C1 segment of cervical spinal cord (tissue), 14 donors: ENCODE results near the gene DNAJC5.

Source experiments
- DNase-seq, 14 donors: peaks; one replicate each; lab custom pipeline; 2025; lab: John Stamatoyannopoulos, UW

The DNAJC5 gene

DNA sequence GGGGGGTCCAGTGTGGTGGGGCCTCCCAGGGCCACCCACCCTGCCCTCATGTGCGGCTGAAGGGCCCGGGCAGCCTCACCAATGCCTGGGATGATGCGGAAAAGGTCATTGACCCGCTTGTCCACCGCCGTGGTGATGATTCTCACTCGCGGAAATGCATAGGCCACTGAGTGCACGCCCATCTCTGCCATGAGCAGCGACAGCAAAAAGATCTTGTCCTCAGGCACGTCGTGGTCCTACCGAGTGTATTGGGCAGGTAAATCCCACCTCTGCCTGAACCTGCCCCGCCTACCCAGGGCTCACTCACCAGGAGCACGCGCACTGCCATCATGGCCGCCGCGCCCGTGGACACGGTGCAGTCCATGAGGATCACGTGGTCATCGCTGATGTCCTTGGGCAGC, 45.1 kb downstream of the DNAJC5 start:
- no peak for DNase-seq

DNA sequence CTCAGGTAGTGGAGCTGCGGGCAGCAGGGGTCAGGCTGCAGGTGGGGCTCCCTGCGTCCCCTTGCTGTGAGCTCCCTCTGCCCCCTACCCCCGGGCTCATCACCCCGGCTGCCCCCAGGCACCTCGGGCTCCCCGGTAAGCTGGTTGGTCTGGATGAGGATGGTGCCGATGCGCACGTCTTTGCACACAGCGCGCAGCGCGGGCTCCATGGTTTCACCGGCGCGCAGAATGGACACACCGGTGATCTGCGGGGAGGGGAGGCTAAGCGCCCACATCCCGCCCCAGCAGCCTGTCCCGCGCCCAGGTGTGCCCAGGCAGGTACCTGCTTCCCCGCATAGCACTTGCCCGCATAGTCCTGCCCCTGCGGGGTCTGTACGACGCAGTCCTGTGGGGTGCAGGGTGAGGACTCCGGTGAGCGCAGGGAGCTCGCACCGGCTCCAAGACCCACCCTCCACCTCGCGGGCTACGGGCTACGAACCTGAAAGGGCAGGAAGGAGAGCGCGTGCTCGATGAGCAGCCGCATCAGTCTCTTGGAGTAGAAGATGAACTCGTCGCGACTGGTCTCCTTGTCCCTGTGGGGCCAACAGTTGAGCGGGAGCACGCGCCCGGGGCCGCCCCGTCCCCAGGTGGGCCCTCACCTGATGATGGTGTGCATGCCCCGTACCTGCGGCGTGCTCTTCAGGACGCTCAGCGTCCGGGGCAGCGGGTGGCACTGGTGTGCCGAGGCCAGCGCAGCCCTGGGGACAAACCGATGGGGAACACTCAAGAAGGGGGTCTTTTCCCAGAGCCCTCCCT, 45.7 kb downstream of the DNAJC5 start:
- DNase-seq, result no peak

DNA sequence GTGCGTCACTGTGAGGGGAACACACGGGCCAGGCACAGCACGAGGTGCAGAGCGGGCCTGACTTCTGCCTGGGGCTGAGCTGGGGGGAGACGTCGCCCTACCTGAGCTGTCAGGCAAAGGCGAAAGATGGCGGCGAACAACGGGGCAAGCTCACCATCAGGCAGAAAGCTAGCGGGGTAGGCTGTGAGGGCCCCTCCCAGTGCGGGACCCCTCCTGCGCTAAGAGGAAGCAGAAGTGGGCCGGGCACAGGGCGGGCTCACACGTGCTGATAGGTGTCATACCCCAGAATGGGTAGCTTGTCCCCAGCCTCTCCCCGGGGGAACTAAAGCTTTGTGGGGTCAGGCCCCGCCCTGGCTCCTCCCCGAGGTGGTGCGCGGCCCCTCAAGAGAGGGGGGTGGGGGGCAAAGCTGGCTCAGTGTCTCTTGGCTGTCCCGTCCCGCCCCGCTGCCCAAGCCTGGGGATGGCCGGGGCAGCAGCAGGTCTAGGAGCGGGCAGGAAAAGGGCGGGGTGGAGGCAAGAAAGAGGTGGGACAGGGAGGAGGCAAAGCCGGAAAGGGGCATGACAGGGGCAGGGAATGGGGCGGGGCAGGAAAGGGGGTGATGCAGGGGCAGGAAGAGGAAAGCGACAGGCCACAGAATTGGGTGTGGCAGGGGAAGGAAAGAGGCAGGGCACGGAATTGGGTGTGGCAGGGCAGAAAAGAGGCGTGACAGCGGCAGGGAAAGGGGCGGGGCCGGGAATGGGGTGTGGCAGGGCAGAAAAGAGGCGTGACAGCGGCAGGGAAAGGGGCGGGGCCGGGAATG, 46.6 kb downstream of the DNAJC5 start:
- DNase-seq, result no peak

DNA sequence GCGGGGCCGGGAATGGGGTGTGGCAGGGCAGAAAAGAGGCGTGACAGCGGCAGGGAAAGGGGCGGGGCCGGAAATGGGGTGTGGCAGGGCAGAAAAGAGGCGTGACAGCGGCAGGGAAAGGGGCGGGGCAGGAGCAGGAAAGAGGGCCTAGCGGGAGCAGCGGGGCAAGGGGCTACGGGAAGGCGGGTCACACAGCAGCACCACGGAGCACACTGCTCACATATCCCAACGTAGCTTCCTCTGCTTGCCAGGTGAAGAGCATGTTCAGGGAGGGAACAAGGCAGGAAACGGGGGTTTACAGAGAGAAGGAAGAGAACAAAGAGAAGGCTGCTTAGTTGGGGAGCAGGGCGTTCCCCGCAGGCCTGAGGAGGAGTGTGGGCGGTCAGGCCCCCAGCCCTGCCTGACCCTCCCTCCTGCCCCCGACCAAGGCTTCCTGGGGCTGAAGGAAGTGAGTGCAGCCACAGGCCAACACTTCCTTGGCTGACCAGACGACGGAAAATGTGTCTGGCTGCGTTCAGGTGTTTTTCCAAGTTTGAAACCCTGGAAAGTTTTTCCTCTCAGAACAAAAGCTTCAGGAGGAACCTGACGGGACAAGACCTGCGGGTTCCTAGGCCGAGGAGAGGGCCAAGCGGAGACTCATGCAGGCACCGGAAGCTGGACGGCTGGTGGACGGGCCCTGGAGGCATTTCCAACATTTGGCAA, 47.5 kb downstream of the DNAJC5 start:
- no peak for DNase-seq

DNA sequence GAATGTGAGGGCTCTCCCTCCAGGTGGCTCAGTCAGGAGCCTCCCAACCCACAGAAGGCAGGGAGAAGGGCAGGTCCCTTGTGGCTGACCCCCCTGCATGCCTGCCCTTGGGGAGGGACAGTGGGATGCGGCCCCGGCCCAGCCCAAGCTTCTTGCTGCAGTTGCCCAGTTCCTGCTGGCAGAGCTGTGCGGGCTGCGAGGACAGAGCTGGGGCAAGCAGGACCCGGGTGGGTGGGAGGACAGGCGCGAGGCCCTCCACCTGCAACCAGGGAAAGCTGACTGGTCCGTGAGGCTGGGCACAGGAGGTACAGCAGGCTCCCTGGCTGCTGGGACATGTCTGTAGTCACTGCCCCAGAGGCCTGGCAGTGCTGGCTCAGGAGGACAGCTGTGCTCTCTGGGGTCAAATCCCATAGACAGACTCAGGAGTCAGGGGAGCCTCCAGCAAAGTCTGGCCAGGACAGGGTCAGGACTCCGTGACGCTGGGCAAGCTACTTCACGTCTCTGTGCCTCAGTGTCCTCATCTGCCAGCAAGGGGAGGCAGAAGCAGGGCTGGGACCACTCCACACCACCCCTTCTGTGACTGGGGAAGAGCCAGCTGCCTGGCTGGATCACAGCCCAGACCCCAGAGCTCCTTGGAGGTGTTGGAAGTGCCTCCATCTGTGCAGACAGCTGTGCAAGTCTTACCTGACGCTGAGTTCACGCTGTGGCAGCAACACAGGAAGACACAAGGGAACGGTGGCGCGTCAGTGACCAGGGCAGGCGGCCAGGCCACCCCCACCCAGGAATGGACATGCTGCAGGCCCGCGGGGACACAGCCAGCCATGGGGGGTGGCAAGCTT, 48.3 kb downstream of the DNAJC5 start:
- no peak for DNase-seq

DNA sequence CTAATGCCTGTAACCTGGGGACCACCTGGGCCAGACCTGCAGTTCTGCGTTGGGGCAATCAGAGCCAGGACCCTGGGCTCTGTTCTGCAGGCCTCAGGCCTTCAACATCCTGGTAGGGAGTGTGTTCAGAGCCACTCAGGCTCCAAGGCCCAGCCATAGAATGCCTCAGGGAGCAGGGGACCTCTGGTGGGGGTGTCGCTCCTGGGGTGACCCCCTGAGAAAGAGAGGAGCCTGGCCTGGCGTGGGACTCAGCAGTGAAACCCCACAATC, 48.8 kb downstream of the DNAJC5 start:
- no peak for DNase-seq

DNA sequence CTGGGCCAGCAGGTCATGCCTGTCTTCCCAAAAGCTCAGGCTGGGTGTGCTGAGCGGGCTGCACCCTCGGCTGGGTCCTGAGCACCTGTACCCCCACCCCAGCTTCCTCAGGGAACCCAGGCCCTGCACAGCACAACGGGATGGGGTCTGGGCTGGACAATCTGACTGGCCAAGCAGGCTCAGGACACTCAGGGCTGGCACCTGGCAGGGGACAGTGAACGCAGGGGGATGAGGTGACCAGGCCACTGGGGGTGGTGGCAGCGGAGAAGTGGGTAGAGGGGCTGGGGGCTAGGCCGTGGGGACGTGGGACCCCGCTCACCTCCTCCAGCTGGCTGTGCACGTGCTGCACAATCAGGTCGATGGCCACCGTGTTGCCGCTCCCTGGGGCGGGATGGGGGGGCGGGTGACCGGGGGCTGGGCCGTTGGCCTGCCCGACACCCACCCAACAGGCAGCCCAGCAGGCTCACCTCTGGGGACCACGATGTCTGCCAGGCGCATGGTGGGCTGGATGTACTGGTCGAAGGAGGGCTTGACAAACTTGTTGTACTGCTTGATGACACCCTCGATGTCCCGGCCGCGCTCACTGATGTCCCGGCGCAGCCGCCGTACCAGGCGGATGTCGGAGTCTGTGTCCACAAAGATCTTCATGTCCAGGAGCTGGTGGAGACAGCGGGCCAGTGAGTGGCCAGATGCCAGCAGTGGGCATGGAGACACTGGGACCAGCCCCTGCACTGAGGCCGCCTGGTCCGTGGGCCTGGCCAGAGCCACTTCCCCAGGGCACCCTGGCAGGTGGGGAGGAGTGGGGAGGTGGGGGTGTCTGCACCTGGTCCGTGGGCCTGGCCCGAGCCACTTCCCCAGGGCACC, 49.4 kb downstream of the DNAJC5 start:
- no peak for DNase-seq

DNA sequence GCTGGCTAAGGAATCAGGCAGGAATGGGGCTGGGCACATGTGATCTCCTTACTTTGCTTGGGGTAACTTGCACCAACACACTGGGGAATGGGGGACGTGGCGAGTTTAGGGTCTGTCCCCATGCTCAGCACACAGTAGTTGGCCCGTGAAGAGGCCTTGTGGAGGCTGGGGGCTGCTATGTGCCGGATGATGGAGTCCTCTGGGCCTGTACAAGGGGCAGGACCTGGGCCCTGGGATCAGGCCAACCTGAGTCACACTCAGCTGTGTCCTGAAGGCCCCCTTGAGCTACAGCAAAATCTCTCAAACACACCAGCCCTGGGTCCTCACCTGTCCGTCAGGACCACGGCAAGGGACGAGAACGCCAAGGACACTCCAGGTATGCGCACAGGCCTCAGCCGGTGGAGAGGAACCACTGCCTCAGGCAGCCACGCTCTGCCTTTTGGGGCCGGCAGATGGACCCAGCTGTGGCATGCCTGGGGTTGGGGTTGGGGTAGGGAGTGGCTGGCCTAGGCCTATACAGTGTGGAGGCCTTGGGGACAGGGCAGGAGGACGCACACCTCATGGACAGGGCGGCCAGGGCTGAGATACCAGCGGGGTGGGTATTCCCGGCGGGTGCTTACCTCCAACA, 50.2 kb downstream of the DNAJC5 start:
- DNase-seq, result no peak

DNA sequence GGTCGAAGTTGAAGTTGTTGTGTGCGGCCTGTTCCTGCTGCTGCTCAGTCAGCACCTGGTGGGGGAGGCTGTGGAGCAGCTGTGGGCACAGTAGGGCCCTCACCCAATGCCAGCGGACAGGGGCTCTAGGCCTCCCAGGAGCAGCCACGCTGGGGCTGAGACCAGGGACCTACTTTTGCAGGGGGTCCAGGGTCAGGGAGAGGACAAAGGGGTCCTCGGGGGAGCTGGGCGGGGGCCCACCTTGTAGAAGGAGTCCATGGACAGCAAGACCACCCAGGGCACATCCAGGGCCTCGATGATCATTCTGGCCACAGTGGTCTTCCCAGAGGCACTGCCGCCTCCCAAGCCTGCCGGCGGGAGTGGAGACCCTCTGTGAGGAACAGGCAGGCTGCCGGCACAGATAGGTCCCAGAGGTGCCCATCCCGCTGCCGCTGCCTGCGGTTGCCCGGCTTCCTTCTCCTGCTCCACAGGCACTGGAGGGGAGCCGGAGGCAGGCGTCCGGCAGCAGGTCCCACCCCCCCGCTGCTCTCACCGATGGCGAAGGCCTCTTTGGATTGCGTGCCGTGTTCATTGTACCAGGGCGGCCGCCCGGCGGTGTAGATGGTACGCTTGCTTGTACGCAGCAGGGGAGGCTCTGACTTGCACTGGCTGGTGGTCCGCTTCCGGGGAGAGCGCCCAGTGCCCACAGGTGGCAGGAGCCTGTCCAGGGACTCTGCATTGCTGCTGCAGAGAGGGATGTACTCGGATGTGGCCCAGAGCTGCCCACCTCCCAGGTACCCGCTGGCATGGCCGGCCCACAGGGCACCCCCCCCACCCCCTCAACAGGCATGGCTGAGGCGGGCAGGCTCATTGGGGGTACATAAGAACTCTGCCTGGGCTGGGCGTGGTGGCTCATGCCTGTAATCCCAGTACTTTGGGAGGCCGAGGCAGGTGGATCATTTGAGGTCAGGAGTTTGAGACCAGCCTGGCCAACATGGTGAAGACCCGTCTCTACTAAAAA, 51.3 kb downstream of the DNAJC5 start:
- DNase-seq, result no peak

DNA sequence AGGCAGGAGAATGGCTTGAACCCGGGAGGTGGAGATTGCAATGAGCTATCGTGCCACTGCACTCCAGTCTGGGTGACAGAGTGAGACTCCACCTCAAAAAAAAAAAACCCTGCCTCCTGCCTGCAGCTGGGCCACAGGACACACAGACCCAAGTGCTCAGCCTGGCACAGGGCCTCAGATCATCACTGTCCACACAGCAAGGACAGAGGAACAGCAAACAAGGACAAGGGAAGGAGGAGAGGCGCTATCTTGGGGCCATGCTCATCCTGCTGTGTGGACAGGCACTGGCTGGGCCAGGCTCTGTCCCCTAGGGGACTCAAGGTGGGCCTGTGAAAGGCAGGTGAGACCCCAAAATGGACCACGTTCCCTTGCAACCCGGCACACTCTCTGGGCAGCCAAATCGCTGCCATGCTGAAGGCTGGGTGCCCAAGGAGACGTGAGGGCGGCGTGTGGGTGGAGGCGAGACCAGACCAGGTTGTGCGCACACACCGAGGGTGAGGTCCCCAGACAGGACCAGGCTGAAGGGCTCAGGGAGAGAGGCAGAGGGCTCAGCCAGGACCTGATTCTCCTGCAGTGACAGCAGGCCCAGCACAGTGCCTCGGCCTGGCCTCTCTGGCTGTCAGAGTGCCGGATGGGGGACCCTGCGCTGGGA, 52.2 kb downstream of the DNAJC5 start:
- DNase-seq, result no peak

DNA sequence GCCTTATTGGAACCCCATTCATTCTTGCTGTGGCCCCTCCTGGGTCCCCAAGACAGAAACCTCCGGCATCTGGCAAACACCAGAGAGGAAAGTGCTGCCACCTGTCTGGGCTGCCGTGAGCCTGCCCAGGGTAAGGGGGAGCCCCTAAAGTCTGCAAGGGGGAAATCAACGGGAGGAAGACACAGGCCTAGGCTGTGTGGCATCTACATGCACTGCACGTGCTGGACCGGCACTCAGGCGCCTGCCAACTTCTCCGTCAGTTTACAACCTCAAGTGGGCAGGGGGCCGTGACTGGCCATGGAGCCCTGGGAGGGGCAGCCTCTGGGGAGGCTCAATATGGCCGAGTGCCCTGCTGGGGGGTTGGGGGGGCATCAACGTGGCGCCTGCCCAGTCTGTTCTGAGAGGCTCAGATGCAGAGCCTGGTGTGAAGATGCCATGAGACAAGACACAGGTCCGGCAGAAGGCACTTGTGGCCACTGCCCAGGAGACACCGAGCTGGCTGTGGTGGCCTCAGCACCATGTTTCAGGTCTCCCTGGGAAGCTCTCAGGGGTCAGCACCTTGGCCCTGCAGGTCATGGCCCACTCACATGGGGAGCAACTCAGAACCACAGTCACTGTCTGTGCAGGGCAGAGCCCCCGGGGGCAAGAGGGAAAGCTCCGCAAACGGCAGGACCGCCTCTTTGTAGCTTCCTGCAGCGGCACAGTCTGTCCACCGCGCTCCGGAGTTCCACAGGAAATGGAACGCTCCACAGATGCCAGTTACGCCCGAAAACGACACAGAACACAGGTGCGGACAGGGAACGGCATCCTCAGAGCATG, 52.9 kb downstream of the DNAJC5 start:
- peak in 10 of 14 donors; percentile 11 to 81 (median 44) for DNase-seq

DNA sequence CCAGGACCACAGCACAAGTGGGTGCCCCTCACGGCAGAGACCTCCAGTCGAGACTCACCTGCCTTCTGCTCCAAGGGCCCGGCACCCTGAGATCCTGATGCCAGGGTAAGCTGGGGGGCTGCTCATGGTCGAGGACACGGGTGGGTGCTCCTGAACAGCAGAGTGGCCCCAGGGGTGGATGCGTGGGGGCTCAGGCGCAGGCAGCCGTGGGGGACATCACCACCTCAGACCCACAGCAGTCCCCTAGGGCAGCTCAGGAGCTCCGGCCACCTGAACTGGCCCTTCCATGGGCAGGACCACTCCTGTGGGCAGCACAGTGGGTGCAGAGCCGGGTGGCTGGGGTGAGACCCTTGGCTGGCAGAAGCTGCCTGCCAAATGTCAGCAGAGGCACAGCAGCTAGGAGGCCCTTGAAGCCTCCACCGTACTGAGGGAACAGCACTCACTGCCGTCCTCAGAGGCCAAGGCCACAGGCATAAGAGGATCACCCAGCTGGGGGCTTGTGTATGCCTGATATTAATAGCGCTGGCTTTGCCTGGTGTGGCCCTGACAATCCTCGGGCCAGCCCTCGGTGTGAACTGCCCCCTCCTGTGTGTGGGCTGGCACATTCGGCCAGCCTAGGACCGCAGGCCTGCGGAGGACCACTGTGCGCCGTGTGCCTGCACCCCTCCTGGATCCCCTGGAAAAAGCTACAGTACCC, 55.9 kb downstream of the DNAJC5 start:
- peak in 1 of 14 donors; percentile 72 for DNase-seq

DNA sequence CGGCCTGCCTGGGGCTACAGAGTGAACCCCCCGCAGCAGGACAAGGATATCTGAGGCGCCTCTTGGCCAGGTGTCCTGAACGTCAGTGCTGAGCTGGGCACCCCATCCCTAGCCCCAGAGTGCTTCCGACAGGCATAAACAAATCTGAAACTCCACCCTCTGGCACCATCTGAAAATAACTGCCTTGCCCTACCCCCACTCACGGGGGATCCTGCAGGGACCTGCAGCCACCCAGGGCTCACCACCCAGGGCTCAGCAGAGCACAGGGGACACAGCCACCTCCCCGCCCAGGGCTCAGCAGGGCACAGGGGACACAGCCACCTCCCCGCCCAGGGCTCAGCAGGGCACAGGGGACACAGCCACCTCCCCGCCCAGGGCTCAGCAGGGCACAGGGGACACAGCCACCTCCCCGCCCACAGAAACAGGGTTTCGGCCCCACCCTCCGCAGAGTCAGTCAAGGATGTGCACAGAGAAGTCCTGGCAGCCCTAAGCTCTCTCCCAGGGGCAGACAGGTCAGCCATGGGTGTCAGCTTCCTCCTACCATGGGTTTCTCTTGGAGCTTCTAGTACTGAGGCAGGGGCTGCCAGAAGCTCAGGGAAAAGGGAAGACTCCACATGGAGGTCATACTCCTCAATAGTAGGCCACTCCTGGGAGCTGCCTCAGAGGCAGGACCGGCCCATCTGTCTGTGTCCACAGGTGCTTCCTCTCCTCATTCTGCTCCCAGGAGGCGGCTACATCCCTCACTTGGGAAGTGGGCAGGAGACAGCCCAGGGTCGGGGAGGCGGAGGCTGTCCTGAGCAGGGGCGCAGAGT, 56.7 kb downstream of the DNAJC5 start:
- DNase-seq, result peak in 1 of 14 donors; percentile 72

DNA sequence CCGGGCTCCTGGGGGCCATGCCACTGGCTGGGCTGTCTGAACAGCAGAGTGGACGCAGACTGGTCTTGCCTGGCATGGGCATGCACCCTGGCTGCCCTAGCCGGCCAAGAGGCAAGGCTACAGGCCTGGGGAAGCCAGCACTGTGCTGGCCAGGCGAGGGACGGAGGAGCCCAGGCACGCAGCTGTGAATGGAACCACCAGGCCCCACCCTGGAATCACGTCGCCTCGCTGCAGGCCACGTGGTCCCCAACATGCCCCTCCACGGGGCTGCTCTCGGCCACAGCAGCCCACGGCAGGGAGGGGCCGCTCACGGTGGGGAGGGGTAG, 57.2 kb downstream of the DNAJC5 start:
- DNase-seq, result no peak

DNA sequence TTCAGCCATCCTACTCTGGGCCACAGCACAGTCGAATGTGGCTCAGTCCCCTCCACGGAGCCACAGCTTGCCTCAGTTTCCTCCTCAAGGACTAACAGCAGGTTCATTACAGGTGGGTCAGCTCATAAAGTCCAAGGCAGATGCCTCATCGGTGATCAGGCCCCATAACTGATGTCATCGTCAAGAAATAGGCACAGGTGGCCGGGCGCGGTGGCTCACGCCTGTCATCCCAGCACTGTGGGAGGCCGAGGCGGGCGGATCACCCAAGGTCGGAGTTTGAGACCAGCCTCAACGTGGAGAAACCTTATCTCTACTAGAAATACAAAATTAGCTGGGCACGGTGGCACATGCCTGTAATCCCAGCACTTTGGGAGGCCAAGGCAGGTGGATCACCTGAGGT, 57.8 kb downstream of the DNAJC5 start:
- DNase-seq, result no peak

DNA sequence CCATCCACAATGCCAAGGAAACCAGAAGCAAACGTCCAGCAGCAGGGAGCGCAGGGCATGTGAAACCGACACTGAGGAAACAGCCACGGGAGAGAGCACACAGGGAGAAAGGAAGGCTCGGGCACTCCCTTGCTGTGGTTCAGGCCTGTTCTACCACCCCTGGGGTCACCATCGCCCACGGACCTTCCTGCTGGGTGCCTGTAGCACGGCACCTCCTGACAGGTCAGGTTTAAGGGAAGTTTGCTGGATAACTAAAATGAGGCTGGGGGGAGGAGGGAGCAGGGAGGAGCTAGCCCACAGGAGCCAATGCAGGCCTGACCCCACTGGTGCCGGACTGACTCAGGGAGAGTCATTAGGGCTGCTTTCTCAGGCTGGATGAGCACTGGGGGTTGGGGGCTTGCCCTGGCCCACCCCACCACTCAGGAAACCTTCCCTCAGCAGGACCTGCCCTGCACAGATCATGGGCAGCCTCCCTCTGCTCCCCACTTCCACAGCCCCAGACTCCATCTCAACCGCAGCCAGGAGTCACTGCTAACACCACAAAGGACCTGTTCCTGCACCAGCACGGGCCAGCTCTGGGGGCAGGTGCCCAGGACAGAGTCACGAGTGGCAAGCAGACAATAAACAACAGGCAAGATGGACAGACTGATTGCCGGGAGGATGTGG, 59.0 kb downstream of the DNAJC5 start:
- DNase-seq, result no peak
